MCF 10A (cell line): Measurements from ENCODE around the gene CCL20. TPM values are rescaled to one million over a fixed set of nuclear protein-coding genes. Genes with fewer than 3 reads are reported as not detected.

ENCODE experiments used
- BruUV-seq: library from RNA; stranded (reverse); fragments of 400-500 nt; replicated peaks from 2 replicates; lab custom pipeline; 2021; lab: Mats Ljungman, UMichigan
- CTCF ChIA-PET: fragments of 300-600 bp; sonication (Branson Sonifier 250); formaldehyde crosslinking; extraction: SDS; loops from one replicate; lab custom pipeline; 2021; ENCODE audit warnings: antibody characterized with exemption, inconsistent platforms; lab: Yijun Ruan, JAX
- POLR2A ChIA-PET: fragments of 300-600, 350-650 bp; sonication (Branson Sonifier 250); formaldehyde crosslinking; extraction: SDS; loops from one replicate; lab custom pipeline; 2020; ENCODE audit warnings: antibody characterized with exemption, inconsistent platforms; lab: Yijun Ruan, JAX
- DNase-seq: peaks from one replicate; pipeline ENCODE4 v3.0.0-alpha.2; 2018; ENCODE audit not compliant: unreplicated experiment
- H3K27ac Mint-ChIP-seq: one replicate; pipeline ENCODE4 v1.8.0; 2022; ENCODE audit warnings: mild to moderate bottlenecking, low read depth, mixed read lengths; ENCODE audit not compliant: unreplicated experiment
- H3K27me3 Mint-ChIP-seq: one replicate; pipeline ENCODE4 v1.8.0; 2022; ENCODE audit warnings: mixed read lengths; ENCODE audit not compliant: insufficient read depth, unreplicated experiment
- H3K36me3 Mint-ChIP-seq: one replicate; pipeline ENCODE4 v1.8.0; 2022; ENCODE audit warnings: mild to moderate bottlenecking, moderate library complexity, mixed read lengths; ENCODE audit not compliant: insufficient read depth, unreplicated experiment
- H3K4me1 Mint-ChIP-seq: one replicate; pipeline ENCODE4 v1.8.0; 2022; ENCODE audit warnings: mixed read lengths; ENCODE audit not compliant: insufficient read depth, unreplicated experiment
- H3K4me3 Mint-ChIP-seq: one replicate; pipeline ENCODE4 v1.8.0; 2022; ENCODE audit warnings: mild to moderate bottlenecking, moderate library complexity, mixed read lengths; ENCODE audit not compliant: unreplicated experiment
- H3K9me3 Mint-ChIP-seq: one replicate; pipeline ENCODE4 v1.8.0; 2022; ENCODE audit warnings: mixed read lengths; ENCODE audit not compliant: unreplicated experiment
- CTCF ChIP-seq: fragments of 200-600 bp; IDR thresholded peaks from one replicate; pipeline ENCODE4 v1.8.0; 2022; ENCODE audit warnings: antibody characterized with exemption, mild to moderate bottlenecking; ENCODE audit not compliant: unreplicated experiment
- intact Hi-C: fragments of 100-400 bp; cut with micrococcal nuclease; formaldehyde crosslinking; loops from 2 replicates; pipeline ENCODE4 v1.14.1; 2022
- total RNA-seq: library from RNA; stranded (reverse); gene quantifications from 2 replicates; pipeline ENCODE4 v1.2.3, GENCODE V29; 2022

The CCL20 gene
- total RNA-seq, 1 experiment from 2014 or later, result 34.4 TPM

GRCh38 chr2:227853204-227853629 is 39.6 kb downstream of the CCL20 start:
- POLR2A ChIA-PET, result interaction anchor here (1.0 to 2.7 kb wide), 3 partner anchors 9 to 36 kb away, joined by 3 to 14 read pairs (median 8); no protein-coding TSS in a partner anchor
- TF ChIP-seq CTCF, result no peak
- no peak overlapping the region for H3K4me3 Mint-ChIP-seq
- CTCF ChIA-PET, result interaction anchor here (0.6 to 2.6 kb wide), 3 partner anchors 9 to 201 kb away, joined by 3 to 16 read pairs (median 5); no protein-coding TSS in a partner anchor
- H3K27ac Mint-ChIP-seq, result peak overlapping the region; percentile 91
- H3K27me3 Mint-ChIP-seq, result no peaks in the 10 kb centered on the region
- BruUV-seq, result no TSS peak
- intact Hi-C loops, result no loop called here
- no peaks in the 10 kb centered on the region for H3K36me3 Mint-ChIP-seq
- H3K4me1 Mint-ChIP-seq, result peaks cover 50% of the 10 kb centered on the region
- DNase-seq, result peak; percentile 95
- no peaks in the 10 kb centered on the region for H3K9me3 Mint-ChIP-seq

GRCh38 chr2:227853765-227854271 is 40.2 kb downstream of the CCL20 start:
- Mint-ChIP-seq H3K27ac (peak overlapping the region; percentile 91), H3K4me1 (peaks cover 52% of the 10 kb centered on the region), H3K27me3 (no peaks in the 10 kb centered on the region), H3K9me3 (no peaks in the 10 kb centered on the region), H3K36me3 (no peaks in the 10 kb centered on the region), H3K4me3 (no peak overlapping the region)
- peak; percentile 51 for DNase-seq
- CTCF ChIA-PET, result interaction anchor here (0.6 to 2.6 kb wide), 5 partner anchors 9 to 448 kb away, joined by 3 to 16 read pairs (median 3); no protein-coding TSS in a partner anchor
- intact Hi-C loops, result no loop called here
- TSS peak; percentile 83 for BruUV-seq
- TF ChIP-seq CTCF, result no peak
- POLR2A ChIA-PET, result interaction anchor here (0.8 to 2.7 kb wide), 6 partner anchors 9 to 58 kb away, joined by 3 to 14 read pairs (median 4); no protein-coding TSS in a partner anchor

- Mint-ChIP-seq H3K9me3 (no peaks in the 10 kb centered on the region), H3K4me3 (no peak overlapping the region), H3K27me3 (no peaks in the 10 kb centered on the region), H3K27ac (peak overlapping the region; percentile 35), H3K36me3 (no peaks in the 10 kb centered on the region), H3K4me1 (peaks cover 47% of the 10 kb centered on the region)
- intact Hi-C loops, result no loop called here
- no peak for DNase-seq
- ChIA-PET POLR2A (no interaction called here), CTCF (no interaction called here)
- BruUV-seq, result no TSS peak
- TF ChIP-seq CTCF, result no peak
Observed at GRCh38 chr2:227855440-227855839, 41.8 kb downstream of the CCL20 start.

- Mint-ChIP-seq H3K4me1 (peaks cover 49% of the 10 kb centered on the region), H3K27me3 (no peaks in the 10 kb centered on the region), H3K27ac (no peak overlapping the region), H3K4me3 (no peak overlapping the region), H3K9me3 (no peaks in the 10 kb centered on the region), H3K36me3 (no peaks in the 10 kb centered on the region)
- intact Hi-C loops, result no loop called here
- ChIA-PET POLR2A (interaction anchor here (1.1 kb wide), 1 partner anchor 16 kb away, joined by 3 read pairs; no protein-coding TSS in a partner anchor), CTCF (interaction anchor here (1.2 kb wide), 1 partner anchor 33 kb away, joined by 4 read pairs; no protein-coding TSS in a partner anchor)
- DNase-seq, result no peak
- BruUV-seq, result no TSS peak
- TF ChIP-seq CTCF, result no peak
Observed at GRCh38 chr2:227856697-227857096, 43.1 kb downstream of the CCL20 start.
